HG02973 (cell line): Measurements from ENCODE around the gene BTBD9.
"Not testable (repeated sequence)": the region's sequence is repeated elsewhere in the genome, so short reads cannot be mapped to it uniquely, and the experiment has no call there.

Experiments
- ATAC-seq: cut with Tn5 transposase; IDR thresholded peaks from one replicate; pipeline ENCODE4 v1.9.1; 2021; ENCODE audit warnings: moderate library complexity; ENCODE audit not compliant: unreplicated experiment

BTBD9 gene

GRCh38 chr6:38650207-38650752 is 10.6 kb upstream of the BTBD9 start:
- no peak for ATAC-seq

- no peak for ATAC-seq
Observed at GRCh38 chr6:38649744-38650143, 10.0 kb upstream of the BTBD9 start.

GRCh38 chr6:38648629-38649028 is 8.9 kb upstream of the BTBD9 start:
- ATAC-seq: no peak

DNA sequence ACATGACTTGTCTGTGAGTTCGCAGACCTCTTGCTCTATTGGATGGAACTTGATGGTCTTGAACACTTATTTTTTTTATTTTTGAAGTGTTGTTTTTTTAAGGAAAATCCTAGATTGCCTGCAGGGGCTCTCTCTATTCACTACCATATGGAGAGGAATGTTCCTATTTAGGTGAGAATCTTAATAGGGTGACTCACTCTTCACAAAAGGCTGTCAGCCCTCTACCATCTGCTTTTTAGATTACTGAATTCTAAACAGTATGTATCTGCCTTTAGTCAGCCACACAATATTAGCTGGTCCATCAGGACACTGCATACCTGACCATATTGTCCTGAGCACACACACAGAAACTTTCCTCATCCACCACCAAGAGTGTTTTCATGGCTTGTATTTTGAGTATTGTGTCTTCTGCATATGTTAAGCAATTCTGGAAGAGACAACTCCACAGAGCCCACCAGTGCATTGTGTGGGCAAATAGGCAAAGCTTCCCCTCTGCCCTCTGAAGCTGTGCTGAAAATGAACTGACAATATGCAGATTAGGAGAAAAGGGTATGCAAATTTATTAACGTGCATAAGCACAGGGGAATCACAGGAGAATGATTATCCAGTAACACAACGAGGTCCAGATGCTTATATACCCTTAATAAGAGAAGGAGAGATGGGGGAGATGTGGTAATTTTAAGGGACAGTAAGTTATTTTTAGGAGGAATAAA is 6.6 kb upstream of the BTBD9 start:
- ATAC-seq: no peak

DNA sequence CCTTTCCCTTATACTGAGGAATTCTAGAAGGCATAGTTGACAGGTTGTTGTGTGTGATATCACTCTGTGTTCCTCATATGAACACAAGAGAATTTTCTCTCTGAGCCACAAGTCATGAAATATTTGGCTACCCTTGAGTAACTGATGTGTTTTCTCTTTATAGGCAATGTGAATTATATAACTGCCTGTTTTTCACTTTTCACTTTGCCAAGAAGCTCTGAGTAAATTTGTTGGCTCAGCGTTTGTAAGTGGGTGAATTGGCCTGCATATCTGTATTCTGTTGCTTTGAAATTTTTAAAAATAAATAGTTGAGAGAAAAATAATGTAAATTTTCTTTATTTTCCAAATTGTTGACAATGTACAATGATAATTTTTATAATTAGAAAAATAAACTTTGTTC is 5.2 kb upstream of the BTBD9 start:
- no peak for ATAC-seq

GRCh38 chr6:38640216-38640909 is 634 bp upstream of the BTBD9 start:
- no peak for ATAC-seq

- peak; percentile 33 for ATAC-seq
Observed at GRCh38 chr6:38638941-38639497, 710 bp downstream of the BTBD9 start.

DNA sequence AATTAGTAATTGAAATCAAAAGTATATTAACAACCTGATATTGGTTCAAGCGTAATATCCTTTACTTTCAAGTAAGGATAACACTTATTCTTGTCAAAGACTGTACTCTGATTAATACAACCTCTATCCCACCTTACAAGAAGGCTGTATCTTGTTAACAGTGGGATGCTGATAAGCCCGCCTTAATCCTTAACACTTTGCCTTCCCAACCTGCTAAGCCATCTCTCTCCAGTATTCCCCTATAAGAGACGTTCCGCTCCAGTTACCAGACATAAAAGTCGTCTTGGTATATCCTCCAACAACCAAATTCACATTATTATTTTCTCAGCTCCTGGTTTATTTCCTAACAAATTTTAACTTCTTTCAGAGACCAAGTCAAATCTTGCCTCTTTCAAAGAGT is 2.0 kb downstream of the BTBD9 start:
- ATAC-seq: no peak

GRCh38 chr6:38636027-38636426 is 3.7 kb downstream of the BTBD9 start:
- no peak for ATAC-seq

GRCh38 chr6:38634518-38634917 is 5.2 kb downstream of the BTBD9 start:
- no peak for ATAC-seq

DNA sequence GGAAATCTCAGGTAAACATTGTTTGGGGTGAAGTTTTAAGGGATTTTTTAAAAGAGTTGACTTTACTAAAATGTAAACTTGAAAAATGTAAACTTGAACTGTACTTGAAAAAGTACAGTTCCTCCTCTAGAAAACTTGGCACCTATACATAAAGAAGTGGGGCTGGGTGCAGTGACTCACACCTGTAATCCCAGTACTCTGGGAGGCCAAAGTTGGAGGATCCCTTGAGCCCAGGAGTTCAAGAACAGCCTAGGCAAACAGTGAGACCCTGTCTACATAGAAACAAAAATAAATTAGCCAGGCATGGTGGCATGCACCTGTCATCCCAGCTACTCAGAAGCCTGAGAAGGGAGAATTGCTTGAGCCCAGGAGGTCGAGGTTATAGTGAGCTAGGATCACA is 7.2 kb downstream of the BTBD9 start:
- ATAC-seq: no peak

DNA sequence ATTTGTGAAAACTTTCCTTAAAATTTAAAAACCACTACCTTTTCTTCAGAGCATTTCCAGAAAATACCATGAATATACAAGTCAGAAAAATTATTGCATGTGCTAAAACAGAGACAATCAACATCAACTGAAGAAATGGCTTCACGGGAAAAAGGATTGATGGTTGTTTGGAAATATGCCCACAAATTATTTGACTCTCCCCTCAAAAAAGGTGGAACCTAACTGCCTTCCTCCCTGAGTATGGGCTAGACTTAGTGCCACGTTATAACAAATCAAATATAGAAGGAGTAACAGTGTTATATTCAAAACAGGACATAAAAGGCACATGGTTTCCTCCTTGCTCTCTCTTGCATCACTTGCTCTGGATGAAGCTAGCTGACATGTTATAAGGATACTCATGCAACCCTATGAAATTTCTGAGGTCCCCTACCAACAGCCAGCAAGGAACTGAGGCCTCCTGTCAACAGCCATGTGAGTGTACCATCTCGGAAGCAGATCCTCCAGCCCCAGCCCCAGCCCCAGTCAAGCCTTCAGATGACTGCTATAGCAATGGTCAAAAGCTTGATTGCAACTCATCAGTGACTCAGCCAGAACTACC is 8.4 kb downstream of the BTBD9 start:
- no peak for ATAC-seq

GRCh38 chr6:38625217-38625616 is 14.5 kb downstream of the BTBD9 start:
- no peak for ATAC-seq

- ATAC-seq: not testable (repeated sequence)
Observed at GRCh38 chr6:38619342-38619741, 20.4 kb downstream of the BTBD9 start.

GRCh38 chr6:38618301-38618700 is 21.4 kb downstream of the BTBD9 start:
- not testable (repeated sequence) for ATAC-seq

DNA sequence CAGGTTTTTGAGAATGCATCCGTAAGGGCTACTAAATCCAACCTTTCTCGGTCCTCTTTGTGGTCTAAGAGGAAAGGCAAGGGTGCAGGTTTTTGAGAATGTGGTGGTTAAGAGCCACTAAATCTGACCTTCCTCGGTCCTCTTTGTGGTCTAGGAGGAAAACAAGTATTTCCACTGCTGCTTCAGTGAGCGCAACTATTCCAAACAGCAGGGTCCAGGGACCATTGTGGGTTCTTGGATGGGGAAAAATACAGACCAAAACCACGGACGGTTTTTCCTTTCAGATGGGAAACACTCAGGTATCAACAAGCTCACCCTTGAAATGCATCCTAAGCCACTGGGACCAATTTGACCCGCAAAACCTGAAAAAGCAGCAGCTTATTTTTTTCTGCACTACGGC is 21.9 kb downstream of the BTBD9 start:
- no peak for ATAC-seq

GRCh38 chr6:38612143-38612965 is 27.4 kb downstream of the BTBD9 start:
- ATAC-seq: no peak

DNA sequence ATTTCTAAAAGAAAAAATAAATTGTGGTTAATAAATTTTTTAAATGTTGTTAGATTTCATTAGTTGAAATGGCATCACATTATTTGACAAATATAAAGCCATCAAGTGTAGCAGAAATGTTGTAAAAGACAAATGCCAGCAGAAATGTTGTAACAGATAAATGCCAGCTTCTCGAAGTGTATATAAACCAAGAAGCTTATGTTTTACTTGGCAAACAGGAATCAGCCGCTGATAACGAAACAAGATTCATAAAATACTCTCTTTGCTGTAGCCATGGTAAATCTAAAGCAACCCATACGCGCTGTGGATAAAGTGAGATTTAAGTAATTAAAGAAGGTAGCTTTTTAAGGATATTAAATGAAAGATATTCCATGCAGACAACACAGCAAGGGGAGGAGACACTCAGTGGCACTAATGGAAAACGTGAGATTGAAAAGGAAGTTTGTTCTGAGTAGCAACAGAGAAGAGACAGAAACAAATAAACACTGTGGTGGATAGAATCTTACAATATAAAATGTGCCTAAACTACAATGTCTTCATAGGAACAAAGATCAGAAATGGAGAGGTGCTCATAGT is 29.6 kb downstream of the BTBD9 start:
- no peak for ATAC-seq

GRCh38 chr6:38604700-38605099 is 35.0 kb downstream of the BTBD9 start:
- no peak for ATAC-seq

DNA sequence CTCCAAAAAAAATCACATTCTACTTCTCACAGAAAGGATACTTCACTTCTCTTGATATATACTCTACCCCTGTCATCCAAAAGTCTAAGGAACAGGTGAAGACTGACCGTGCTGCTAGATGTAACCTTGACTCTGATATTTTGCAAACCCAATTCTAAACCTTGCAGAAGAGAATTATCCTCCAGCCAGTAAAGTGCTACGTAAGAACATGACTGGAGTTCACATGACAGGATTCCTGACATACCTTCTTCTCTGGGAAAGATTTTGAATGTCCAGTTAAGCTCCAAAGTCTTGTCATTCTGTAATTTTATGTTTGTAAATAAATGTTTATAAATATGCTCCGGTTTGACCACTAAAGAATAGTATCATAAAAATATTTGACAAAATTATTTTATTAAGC is 35.8 kb downstream of the BTBD9 start:
- ATAC-seq: no peak
